Stimulated activated CD8-positive, alpha-beta memory T cell treated with anti-CD3 and anti-CD28 coated beads, Interleukin-4, amount 100 ng/mL, for 24 hours (primary cell): ENCODE data around the gene CXCL16.
"Not testable (repeated sequence)": the region's sequence is repeated elsewhere in the genome, so short reads cannot be mapped to it uniquely, and the experiment has no call there.

Experiments
- DNase-seq: peaks from one replicate; pipeline ENCODE4 v3.0.0-alpha.2; 2020; ENCODE audit warnings: low read depth

Gene CXCL16

DNA sequence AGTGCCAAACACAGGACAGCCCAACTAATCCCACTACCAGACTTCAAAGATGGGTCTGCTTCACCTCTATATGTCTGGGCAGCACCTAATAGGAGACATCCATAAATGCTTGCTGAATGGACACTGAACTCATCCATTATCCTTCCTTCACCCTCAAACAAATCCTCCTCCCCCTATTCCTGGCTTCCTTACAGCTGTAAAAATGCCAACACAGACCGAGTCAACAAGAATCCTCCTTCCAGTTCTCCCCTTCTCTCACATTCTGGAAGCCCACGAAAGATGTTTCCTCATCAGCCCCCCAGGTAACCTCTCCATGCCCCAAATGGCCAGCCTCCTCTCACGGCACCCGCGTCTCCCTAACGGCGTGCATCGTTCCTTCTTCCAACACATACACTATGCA lies 48.0 kb downstream of the CXCL16 start:
- no peak for DNase-seq

DNA sequence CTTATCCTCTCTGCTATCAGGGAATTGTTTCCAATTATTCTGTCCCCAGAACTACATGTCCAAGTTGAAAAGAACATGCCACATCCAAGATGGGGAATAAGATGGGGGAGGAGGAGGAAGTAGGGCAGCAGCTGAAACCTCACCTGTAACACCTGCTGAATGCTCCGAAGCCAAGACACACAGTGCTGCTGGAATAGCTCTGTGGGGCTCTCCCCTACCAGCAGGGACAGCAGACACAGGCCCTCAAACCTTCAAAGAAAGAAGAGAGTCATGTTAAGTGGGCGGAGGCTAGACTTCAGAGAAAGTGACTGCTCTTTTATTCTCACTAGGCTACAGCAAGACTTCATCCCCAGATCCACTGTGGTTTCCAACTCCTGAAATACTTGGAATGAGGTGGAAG lies 49.0 kb downstream of the CXCL16 start:
- DNase-seq, result no peak

DNA sequence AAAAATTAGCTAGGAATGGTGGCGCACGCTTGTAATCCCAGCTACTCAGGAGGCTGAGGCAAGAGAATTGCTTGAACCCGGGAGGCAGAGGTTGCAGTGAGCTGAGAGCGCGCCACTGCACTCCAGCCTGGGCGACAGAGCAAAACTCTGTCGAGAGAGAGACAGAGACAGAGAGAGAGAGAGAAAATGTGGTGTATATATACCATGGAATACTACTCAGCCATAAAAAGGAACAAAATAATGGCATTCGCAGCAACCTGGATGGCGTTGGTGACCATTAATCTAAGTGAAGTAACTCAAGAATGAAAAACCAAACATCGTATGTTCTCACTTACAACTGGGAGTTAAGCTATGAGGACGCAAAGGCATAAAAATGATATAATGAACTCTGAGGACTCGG lies 49.9 kb downstream of the CXCL16 start:
- not testable (repeated sequence) for DNase-seq

DNA sequence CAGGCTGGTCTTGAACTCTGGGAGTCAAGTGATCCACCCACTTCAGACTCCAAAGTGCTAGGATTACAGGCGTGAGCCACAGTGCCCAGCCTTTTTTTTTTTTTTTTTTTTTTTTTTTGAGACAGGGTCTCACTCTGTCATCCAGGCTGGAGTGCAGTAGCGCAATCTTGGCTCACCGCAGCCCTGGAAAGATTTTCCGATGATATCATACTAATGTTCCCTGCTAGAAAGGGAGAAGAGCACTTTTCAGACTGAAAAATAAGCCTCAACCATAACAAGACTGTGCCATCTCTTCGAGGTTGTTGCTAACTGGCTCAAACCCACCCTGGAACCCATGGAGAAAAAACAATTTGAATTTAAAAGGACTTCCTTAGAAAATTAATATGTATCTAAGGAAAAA lies 56.0 kb downstream of the CXCL16 start:
- not testable (repeated sequence) for DNase-seq
